Measurements from ENCODE around the gene C21orf58.

- TF ChIP-seq CTCF (IDR thresholded peaks at IDR 0.05; ENCODE audit: borderline replicate concordance, extremely low read depth, low read length, poor library complexity, severe bottlenecking) (no peak), EZH2 (IDR thresholded peaks at IDR 0.05; ENCODE audit: borderline replicate concordance, low read depth, low read length, severe bottlenecking) (no peak)
These were observed 4.5 kb upstream of the C21orf58 start for GRCh38 chr21:46328151-46328550.
